Measurements from ENCODE around the gene PDCD1.

DNA sequence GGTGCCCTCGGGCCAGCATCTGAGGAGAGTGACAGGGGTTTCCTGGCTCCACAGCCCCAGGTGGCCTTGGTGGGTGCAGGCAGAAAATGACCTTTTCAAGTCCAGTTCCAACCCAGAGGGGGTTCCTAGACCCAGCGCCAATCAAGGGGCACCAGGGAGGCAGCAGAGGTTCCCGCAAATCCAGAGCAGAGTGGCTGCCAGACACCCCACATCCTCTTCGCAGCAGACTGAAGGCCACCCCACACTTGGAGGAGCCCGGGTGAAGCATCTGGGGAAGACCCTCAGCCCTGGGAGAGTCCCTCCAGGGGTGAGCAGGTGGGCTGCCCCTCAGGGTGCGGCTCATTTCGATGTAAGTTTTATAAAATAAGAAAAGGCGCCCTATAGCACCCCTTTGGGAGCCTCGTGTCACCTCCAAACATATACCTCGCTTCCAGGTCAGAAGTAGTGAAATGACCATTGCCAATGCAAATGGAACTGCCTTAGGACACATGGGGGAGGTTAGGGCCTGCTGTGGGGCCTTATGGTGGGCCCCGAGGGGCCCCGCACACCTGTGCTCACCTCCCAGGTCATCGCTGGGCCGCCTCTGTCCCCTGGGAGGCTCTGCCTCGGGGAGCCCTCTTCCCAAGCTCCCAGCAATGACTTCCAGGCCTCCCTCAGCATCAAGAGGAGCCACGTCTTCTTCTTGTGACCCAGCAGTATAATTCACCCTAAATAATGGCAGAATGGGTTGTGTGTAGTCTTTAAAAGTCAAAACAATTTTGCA is 21.8 kb upstream of the PDCD1 start:
- TF ChIP-seq, protein P1, sequence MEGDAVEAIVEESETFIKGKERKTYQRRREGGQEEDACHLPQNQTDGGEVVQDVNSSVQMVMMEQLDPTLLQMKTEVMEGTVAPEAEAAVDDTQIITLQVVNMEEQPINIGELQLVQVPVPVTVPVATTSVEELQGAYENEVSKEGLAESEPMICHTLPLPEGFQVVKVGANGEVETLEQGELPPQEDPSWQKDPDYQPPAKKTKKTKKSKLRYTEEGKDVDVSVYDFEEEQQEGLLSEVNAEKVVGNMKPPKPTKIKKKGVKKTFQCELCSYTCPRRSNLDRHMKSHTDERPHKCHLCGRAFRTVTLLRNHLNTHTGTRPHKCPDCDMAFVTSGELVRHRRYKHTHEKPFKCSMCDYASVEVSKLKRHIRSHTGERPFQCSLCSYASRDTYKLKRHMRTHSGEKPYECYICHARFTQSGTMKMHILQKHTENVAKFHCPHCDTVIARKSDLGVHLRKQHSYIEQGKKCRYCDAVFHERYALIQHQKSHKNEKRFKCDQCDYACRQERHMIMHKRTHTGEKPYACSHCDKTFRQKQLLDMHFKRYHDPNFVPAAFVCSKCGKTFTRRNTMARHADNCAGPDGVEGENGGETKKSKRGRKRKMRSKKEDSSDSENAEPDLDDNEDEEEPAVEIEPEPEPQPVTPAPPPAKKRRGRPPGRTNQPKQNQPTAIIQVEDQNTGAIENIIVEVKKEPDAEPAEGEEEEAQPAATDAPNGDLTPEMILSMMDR (IDR thresholded peaks at IDR 0.05): no peak
- TF ChIP-seq POLR2AphosphoS5 (IDR thresholded peaks at IDR 0.05) (no peak), EP300 (IDR thresholded peaks at IDR 0.05) (no peak), POLR2A (IDR thresholded peaks at IDR 0.05) (no peak)

Measured in sigmoid colon (tissue), 4 donors.